K562 (cell line): ENCODE data around the gene RUNDC1. TPM values are rescaled to one million over a fixed set of nuclear protein-coding genes. Genes with fewer than 3 reads are reported as not detected.

ENCODE experiments used
- CBX2 ChIP-seq: fragments of 200-600 bp; sonication (generic); IDR thresholded peaks from one replicate; pipeline ENCODE4 v1.6.1; 2012; ENCODE audit warnings: mild to moderate bottlenecking, low read length, inconsistent platforms; ENCODE audit not compliant: insufficient read depth, poor library complexity, severe bottlenecking
- CTCF ChIP-seq, 3 experiments: IDR thresholded peaks in 2 of 3; conservative IDR thresholded peaks in 1 of 3; 2 replicates each; pipeline ENCODE4 v1.5.1; 2011 to 2012; ENCODE audit warnings: low read length in 3 of 3, mild to moderate bottlenecking in 3 of 3, control low read depth in 2 of 3, improper control_type of control experiment in 1 of 3, inconsistent platforms in 1 of 3, low read depth in 1 of 3, mixed read lengths in 1 of 3, moderate library complexity in 1 of 3; ENCODE audit not compliant: insufficient read depth in 2 of 3
- ESRRA ChIP-seq: fragments of 450-650 bp; IDR thresholded peaks from 2 replicates; pipeline ENCODE4 v1.6.1; 2014; ENCODE audit warnings: low read depth, mild to moderate bottlenecking, moderate library complexity, borderline replicate concordance
- HNRNPLL ChIP-seq: fragments of 200-400 bp; formaldehyde crosslinking; IDR thresholded peaks from 2 replicates; pipeline ENCODE4 v1.6.1; 2017; ENCODE audit warnings: low read length, low read depth, mild to moderate bottlenecking; ENCODE audit not compliant: poor library complexity, severe bottlenecking
- MGA ChIP-seq: fragments of 450-650 bp; IDR thresholded peaks from 2 replicates; pipeline ENCODE4 v1.6.1; 2016; ENCODE audit warnings: mild to moderate bottlenecking, moderate library complexity
- SMARCA5 ChIP-seq: fragments of 450-650 bp; IDR thresholded peaks from 2 replicates; pipeline ENCODE4 v1.6.1; 2016
- TARDBP ChIP-seq: fragments of 450-650 bp; IDR thresholded peaks from 2 replicates; pipeline ENCODE4 v1.6.1; 2016
- WHSC1 ChIP-seq: IDR thresholded peaks from one replicate; pipeline ENCODE4 v1.6.1; 2012; ENCODE audit warnings: low read length, control low read depth, inconsistent platforms
- ZBTB1 ChIP-seq: sonication (generic); formaldehyde crosslinking; IDR thresholded peaks from 2 replicates; pipeline ENCODE4 v1.8.1; 2023; ENCODE audit warnings: missing genetic modification reagents, low read depth, mild to moderate bottlenecking, borderline replicate concordance
- ZBTB17 ChIP-seq: fragments of 450-650 bp; formaldehyde crosslinking; IDR thresholded peaks from 2 replicates; pipeline ENCODE4 v1.4.0; 2020; ENCODE audit warnings: mild to moderate bottlenecking
- ZBTB43 ChIP-seq: sonication (generic); formaldehyde crosslinking; IDR thresholded peaks from 2 replicates; pipeline ENCODE4 v1.8.0; 2023; ENCODE audit warnings: mild to moderate bottlenecking, missing genetic modification reagents
- ZNF274 ChIP-seq: IDR thresholded peaks from 2 replicates; pipeline ENCODE4 v1.6.1; 2011; ENCODE audit warnings: low read depth, mild to moderate bottlenecking, low read length, moderate library complexity, borderline replicate concordance
- ZNF764 ChIP-seq: fragments of 250-450 bp; sonication (Bioruptor Pico); IDR thresholded peaks from 2 replicates; pipeline ENCODE4 v1.4.0; 2020; ENCODE audit warnings: low read depth, mild to moderate bottlenecking, moderate library complexity
- polyA plus RNA-seq, 8 experiments: library from polyadenylated mRNA; depleted of rRNA in 4 of 8; stranded (reverse) in 5 of 8; unstranded in 3 of 8; fragments of >200 nt; fragmentation: Nextera tagmentation in 2 of 8; fragmentation: Illumina TruSeq in 1 of 8; extraction: Ambion mirVana in 2 of 8; extraction: Trizol in 1 of 8; gene quantifications; 2 replicates each; pipeline versions ENCODE4 v1.2.1 to v1.2.3, GENCODE V29; 2011 to 2014; ENCODE audit warnings: inconsistent platforms in 1 of 8, missing spikeins in 1 of 8
- total RNA-seq, 7 experiments: library from RNA; depleted of rRNA in 6 of 7; stranded (reverse); fragments of >200 nt in 6 of 7; fragmentation: Illumina TruSeq in 2 of 7; extraction: Trizol in 2 of 7; gene quantifications; 2 replicates each; pipeline versions ENCODE4 v1.2.1 to v1.2.3, GENCODE V29; 2011 to 2021; ENCODE audit warnings: low replicate concordance in 1 of 7

Gene RUNDC1
- total and polyA plus RNA-seq, 9 of the 15 experiments (the other 6 are each of a cell fraction or from before 2014, with no cell fraction given), result 3.4 to 12.6 (median 9.4) TPM

- TF ChIP-seq CTCF (IDR thresholded peaks at IDR 0.05 in 2 of 3, conservative IDR thresholded peaks at IDR 0.05 in 1 of 3; ENCODE audit: insufficient read depth in 2 of 3, low read depth in 1 of 3, low read length in 3 of 3), result peak; percentile 27 to 78 (median 51); a peak in 4 of 6 replicates
- peak; percentile 96 for TF ChIP-seq HNRNPLL
- TF ChIP-seq MGA, result peak; percentile 79
- no peak for TF ChIP-seq ZNF764
- peak; percentile 68; the same call in 1 of the 2 replicates for TF ChIP-seq SMARCA5
- 0 out of 2 replicates have a peak, but pooled peaks have one; percentile 6 for TF ChIP-seq ZBTB17 (CRISPR knock-in tag)
- no peak for TF ChIP-seq TARDBP
- no peak for TF ChIP-seq CBX2
- TF ChIP-seq ESRRA, result peak; percentile 81
- no peak for TF ChIP-seq ZBTB43
- no peak for TF ChIP-seq WHSC1
- no peak for TF ChIP-seq ZNF274
- peak; percentile 86; the same call in 1 of the 2 replicates for TF ChIP-seq ZBTB1 (CRISPR knock-in tag)
Measured at GRCh38 chr17:42980766-42981397, 517 bp downstream of the RUNDC1 start (continued).
